GM21825 (cell line): ENCODE results near the gene IVD.

ENCODE experiments used
- ATAC-seq: cut with Tn5 transposase; IDR thresholded peaks from one replicate; pipeline ENCODE4 v1.9.1; 2021; ENCODE audit warnings: mild to moderate bottlenecking, moderate library complexity; ENCODE audit not compliant: unreplicated experiment

IVD gene

DNA sequence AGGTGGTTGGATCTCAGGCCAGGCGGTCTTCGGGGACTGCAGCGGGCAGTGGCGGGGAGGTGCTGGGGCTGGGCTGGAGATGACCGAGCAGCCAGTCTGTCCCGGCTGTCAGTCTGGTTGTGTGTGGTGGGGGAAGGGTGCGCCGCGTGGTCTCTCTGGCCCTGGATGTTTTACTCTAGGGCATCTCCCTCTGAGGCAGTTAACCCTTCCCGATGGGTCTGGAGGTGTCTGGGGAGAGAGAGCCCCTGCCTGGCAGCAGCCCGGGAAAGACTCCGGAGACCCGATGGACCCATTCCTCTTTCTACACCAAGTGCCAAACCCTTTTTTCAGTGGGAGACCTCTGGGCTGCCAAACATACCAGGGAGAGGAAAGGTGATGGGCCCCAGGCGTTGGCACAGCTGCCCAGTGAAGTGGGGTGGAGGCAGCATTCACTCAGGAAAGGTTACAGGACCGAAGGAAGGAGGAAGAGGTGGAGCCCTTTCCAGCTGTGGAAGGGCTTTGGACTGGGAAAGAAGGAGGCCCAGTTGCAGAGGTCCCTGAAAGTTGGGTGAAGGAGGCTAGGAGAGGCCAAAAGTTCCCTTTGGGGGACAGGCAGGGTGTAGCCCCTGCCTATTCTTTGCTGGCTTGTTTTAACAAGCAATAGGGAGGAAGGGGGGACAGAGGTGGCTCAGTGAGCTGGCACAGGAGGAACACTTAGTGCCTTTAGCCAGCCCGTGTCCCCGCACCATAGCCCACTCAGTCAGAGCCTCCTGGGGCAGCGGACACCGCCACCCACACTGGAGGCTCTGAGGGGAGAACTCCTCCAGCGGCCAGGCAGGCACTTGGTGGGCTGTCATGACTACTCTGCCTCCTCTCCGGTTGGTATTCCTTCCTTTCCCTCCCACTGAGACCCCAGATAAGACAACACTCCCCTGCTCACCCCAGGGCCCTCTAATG, 32.4 kb downstream of the IVD start:
- no peak for ATAC-seq

GRCh38 chr15:40438712-40439111, 33.1 kb downstream of the IVD start:
- ATAC-seq: no peak

DNA sequence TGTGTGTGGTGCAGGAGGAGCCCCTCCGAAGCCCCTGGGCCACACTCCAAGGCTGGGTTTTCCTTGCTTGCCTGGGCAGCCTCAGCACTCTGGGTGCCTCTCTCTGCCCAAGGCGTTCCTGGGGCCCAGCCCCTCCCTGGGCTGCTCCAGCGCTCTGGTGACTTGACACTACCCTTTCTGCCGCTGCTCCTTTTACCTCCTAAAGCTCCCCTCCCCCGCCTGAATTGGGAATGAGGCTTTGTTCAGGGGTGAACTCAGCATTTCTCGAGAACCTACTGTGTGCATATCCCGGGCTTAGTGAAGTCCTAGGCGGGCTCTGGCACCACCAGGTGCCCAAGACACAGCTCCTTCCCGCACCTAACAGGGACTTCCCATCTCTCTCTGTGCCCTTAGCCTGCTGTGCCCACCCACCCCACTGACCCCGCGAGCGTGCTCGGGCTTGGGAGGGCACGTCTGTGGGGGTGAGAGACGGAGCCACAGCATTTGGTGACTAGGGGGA, 33.9 kb downstream of the IVD start:
- ATAC-seq: no peak

DNA sequence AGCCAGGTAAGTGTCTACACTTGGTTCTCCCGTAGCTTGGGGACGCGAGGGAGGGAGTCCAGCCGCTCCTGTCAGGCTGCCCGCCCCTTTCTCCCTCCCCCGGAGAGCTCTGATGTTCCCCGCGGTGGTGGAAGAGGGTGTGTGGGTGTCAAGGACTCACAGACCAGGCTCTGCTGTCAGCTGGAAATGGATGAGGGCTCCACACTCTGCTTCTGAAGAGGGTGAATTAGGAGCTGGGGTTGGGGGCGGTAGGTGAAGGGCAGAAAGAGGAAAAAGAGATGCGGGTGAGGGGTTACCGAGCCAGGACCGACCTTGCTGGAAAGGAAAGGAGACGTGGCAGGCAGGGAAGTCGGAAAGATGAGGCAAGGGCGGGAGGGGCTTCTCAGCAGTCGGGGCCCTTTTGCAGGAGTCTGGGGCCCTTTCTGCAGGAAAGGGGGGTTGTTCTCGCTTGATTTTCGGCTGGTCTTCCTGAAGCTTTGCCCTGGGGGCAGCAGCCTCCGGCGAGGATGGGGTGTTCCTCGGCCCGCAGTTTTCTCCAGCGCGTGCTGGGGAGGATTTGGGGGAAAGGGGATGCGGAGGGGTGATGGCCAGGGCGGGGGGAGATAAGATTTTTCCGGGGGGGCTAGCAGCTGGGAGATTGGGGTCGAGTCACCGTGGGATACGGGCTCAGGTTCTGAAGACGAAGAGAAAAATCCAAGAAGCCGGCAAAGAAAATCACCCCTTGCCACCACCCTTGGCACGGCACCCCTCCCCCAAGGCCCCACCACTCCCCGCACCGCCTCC, 34.6 kb downstream of the IVD start:
- ATAC-seq: no peak

GRCh38 chr15:40440743-40441564, 35.4 kb downstream of the IVD start, which contains the start of gene BAHD1:
Gene BAHD1 (plus strand): TSS chr15:40440953. CDS start chr15:40458465, 17,512 bp downstream.
- ATAC-seq: peak; percentile 78

DNA sequence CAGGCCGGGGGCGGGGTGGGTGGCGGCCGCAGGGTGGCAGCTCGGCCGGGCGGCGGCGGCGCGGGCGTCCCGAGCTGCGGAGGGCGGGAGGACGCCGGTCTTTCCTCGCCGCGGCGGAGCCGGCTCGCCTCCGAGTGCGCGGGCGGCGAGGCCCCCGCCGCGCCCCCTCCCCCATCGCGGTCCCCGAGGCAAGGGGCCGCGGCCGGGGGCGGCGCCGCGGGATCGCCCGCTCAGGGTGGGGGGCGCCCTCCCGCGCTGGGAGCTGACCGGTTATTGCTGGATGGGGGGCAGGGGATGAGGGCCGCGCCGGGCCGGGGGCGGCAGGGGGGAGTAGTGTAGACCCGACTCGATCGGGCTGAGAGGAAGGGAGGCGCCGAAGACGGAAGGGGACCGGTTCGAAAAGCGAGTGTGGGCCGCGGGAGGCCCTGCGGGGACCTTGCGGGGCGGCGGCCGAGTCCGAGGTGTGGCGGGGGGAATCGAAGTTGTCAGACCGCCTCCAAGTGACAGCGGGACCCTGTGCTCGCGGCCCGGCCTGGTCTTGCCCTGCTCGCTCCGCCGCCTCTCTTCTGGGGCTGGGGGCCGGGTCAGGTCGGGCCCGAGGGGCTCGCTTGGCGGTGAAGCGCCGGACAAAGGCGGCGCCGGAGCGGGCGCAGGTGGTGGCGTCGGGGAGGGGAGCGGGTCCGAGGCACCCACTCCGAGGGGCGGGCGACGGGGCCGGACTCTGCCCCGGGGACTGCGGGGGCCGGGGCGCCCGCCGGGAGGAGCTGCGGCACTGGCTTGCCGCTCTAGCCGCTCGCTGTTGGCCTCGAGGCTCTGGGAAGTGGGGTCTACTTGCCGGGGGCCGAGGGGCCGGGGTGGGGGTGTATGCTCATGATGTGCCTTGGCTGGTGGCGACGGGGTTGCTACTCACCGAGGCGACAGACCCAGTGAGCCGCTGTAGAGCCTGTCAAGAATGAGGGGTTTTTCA, 36.3 kb downstream of the IVD start:
- no peak for ATAC-seq

GRCh38 chr15:40443255-40443654, 37.7 kb downstream of the IVD start:
- no peak for ATAC-seq

DNA sequence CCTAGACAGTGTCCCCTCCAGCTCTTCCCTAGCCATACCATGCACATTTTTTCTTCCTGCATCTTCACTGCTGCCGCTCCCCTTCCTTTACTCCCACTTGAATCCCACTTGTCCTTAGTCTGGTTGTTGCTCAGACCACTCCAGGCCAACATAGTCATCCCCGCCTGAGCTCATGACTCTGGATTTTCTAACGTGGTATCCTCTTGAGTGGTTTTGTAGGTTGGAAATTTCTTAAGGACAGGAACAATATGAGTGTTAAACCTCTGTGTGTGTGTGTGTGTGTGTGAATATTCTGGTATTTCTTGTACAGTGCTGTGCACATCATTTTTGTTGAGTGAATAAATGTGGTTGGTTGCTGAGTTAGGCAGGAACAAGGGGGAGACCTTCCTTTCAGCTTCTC, 38.3 kb downstream of the IVD start:
- ATAC-seq: no peak

DNA sequence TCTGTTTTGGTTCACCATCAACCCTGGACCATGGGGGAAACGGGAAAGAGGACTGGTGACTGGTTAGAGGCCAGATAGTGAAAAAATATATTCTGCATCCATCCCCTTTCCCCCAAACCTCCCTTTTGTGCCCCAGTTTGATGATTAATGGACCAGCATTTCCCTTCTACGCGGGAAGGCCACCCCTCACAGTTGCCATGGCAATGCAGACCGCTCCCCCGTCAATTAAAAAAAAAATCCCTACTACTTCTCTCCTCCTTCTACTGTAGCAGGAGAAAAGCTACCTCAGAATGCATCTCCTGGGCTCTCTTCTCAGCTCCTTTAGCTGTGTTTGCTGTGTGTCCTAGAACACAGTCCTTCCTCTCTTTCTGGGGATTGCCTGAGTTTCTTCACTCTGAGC, 39.1 kb downstream of the IVD start:
- ATAC-seq: no peak

- no peak for ATAC-seq
These were observed 39.9 kb downstream of the IVD start for GRCh38 chr15:40445421-40445922.

DNA sequence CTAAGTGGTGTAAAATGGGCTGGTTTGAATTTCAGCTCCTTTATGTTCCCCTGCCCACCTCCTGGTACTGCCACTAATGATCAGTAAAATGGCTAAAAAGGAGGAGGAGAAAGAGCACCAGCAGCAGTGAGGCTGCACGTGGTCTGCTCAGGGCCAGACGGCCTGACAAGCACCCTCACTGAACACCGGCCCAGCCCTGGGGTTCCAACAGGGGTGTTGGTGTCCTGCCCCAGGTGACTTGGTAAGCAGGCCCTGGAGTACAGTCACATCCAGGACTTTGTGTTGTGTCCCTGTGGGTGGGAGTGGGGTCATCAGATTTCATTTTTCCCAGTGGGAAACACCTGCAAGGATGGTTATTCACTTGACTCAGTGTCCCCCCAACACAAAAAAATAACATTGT, 40.5 kb downstream of the IVD start:
- no peak for ATAC-seq

GRCh38 chr15:40448354-40448753, 42.8 kb downstream of the IVD start:
- ATAC-seq: no peak

- no peak for ATAC-seq
These were observed 43.7 kb downstream of the IVD start for GRCh38 chr15:40449275-40449674.

GRCh38 chr15:40450047-40450446, 44.5 kb downstream of the IVD start:
- ATAC-seq: no peak

DNA sequence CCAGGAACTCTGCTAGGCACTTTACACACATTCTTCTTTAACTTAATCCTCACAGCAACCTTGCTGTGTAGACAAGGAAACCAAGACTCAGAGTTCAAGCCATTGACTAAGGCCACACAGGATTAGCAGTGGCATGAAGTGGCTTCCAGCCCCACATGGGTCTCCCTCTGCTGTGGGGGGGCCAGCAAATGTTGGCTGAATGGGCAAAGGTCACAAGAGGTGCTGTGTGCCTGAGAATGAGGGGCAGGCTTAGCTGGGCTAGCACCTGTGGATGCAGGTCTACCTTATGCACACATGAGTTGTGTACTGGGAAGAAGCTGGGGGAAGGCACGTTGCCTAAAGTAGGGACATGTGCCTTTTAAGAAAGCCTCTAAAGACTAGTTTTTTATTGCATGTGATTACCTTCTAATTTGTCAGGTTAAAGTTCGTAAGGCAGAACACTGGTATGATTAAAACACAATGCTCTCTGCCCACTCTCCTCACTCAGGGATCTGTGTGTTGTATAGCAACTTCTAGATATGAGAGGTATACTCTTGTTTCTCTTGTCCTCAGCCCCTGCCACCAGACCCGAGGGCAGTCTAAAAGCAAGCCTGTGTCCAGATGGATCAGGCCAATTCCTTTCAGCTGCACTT, 46.0 kb downstream of the IVD start:
- ATAC-seq: no peak

GRCh38 chr15:40452296-40453090, 46.9 kb downstream of the IVD start:
- no peak for ATAC-seq

DNA sequence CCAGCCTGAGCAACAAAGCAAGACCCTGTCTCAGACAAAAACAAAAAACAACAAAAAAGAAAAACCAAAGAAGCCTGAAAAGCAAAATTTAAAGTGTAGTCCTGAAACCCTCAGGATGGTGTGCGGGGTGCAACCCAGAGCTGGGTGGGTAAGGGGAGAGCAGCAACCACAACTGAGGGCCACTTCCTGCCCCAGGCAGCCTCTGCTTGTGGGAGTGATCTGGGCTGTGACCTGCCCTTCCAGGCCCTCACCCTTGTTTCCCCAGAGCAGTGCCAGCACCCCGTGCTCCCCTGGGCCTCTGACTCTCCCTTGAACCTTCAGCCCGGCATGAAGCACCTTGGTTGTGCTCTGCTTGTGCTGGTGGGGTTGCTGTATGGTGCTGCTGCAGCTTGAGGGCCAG, 48.3 kb downstream of the IVD start:
- ATAC-seq: peak; percentile 57

GRCh38 chr15:40454904-40455391, 49.4 kb downstream of the IVD start:
- ATAC-seq: no peak
